DOHH2 (cell line): ENCODE data around the gene DAGLA.

Experiments
- H3F3A ChIP-seq: fragments of 200-600 bp; sonication (generic), shearing (Covaris generic); 2 replicates; pipeline ENCODE4 v1.6.0; 2016; ENCODE audit warnings: antibody characterized with exemption, mild to moderate bottlenecking; ENCODE audit not compliant: control insufficient read depth, insufficient read depth
- H3K27ac ChIP-seq: fragments of 200-600 bp; sonication (generic); 2 replicates; pipeline ENCODE4 v1.5.1; 2014; ENCODE audit warnings: low read depth, mild to moderate bottlenecking, low read length, moderate library complexity
- H3K27me3 ChIP-seq: fragments of 200-600 bp; sonication (generic); 2 replicates; pipeline ENCODE4 v1.6.1; 2014; ENCODE audit warnings: mild to moderate bottlenecking, low read length, mixed read lengths; ENCODE audit not compliant: control insufficient read depth
- H3K36me3 ChIP-seq: fragments of 200-600 bp; sonication (generic); 2 replicates; pipeline ENCODE4 v1.6.1; 2014; ENCODE audit warnings: mild to moderate bottlenecking, low read length, moderate library complexity, mixed read lengths; ENCODE audit not compliant: control insufficient read depth
- H3K4me1 ChIP-seq: fragments of 200-600 bp; sonication (generic); 2 replicates; pipeline ENCODE4 v1.6.1; 2014; ENCODE audit warnings: mild to moderate bottlenecking, low read length, mixed read lengths; ENCODE audit not compliant: control insufficient read depth
- H3K4me2 ChIP-seq: fragments of 200-600 bp; sonication (generic); 2 replicates; pipeline ENCODE4 v1.6.0; 2014; ENCODE audit warnings: mild to moderate bottlenecking, low read length, moderate library complexity
- H3K4me3 ChIP-seq: fragments of 200-600 bp; sonication (generic); 2 replicates; pipeline ENCODE4 v1.5.1; 2014; ENCODE audit warnings: mild to moderate bottlenecking, low read length, mixed read lengths
- H3K79me2 ChIP-seq: fragments of 200-600 bp; sonication (generic); 2 replicates; pipeline ENCODE4 v1.6.1; 2014; ENCODE audit warnings: mild to moderate bottlenecking, low read length, mixed read lengths; ENCODE audit not compliant: control insufficient read depth
- H3K9me2 ChIP-seq: fragments of 200-600 bp; sonication (generic); replicated peaks from 2 replicates; pipeline ENCODE4 v1.6.1; 2014; ENCODE audit warnings: mild to moderate bottlenecking, low read length, mixed read lengths; ENCODE audit not compliant: control insufficient read depth
- H3K9me3 ChIP-seq: fragments of 200-600 bp; sonication (generic); 2 replicates; pipeline ENCODE4 v1.6.1; 2014; ENCODE audit warnings: antibody characterized with exemption, low read length, mixed read lengths; ENCODE audit not compliant: control insufficient read depth, insufficient read depth
- H4K20me1 ChIP-seq: fragments of 200-600 bp; sonication (generic); 2 replicates; pipeline ENCODE4 v1.6.0; 2014; ENCODE audit warnings: low read depth, mild to moderate bottlenecking, antibody characterized with exemption, low read length, moderate library complexity; ENCODE audit not compliant: control insufficient read depth, insufficient read depth
- EZH2phosphoT487 ChIP-seq: fragments of 200-600 bp; sonication (generic); IDR thresholded peaks from 2 replicates; pipeline ENCODE4 v1.6.1; 2017; ENCODE audit warnings: borderline replicate concordance, mild to moderate bottlenecking, antibody characterized with exemption, low read length, moderate library complexity, mixed read lengths
- TF ChIP-seq, protein P1 (sequence below): fragments of 200-600 bp; sonication (generic); IDR thresholded peaks from one replicate; pipeline ENCODE4 v1.5.1; 2014; ENCODE audit warnings: antibody characterized with exemption, mild to moderate bottlenecking, low read depth, low read length; ENCODE audit not compliant: poor library complexity, severe bottlenecking

Gene DAGLA

DNA sequence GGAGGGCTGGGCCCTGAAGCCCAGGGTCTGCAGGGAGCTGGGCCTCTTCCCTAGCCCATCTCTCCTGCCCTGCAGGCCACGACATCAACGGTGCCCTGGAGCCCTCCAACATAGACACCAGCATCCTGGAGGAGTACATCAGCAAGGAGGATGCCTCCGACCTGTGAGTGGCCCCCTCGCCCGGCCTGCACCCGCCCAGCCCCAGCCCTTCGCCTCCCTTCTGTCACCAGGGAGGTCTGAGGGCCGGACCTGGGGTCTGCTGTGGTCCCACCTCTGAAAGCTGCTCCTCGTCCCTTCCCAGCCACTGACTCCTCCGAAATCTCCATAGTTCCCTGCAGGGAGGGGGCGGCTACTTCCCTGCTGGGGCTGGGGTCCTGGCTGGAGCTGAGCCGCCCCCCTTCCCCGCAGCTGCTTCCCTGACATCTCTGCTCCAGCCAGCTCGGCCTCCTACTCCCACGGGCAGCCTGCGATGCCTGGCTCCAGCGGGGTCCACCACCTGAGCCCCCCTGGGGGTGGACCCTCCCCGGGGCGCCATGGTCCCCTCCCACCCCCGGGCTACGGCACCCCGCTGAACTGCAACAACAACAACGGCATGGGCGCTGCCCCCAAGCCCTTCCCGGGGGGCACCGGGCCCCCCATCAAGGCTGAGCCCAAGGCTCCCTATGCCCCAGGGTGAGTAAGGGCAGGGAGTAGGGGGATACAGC is 85.5 kb downstream of the DAGLA start:
- Histone ChIP-seq H3F3A (no peaks in the 10 kb centered on the region), H3K4me2 (no peak overlapping the region), H3K9me2 (no peaks in the 10 kb centered on the region), H4K20me1 (no peaks in the 10 kb centered on the region), H3K27ac (no peak overlapping the region), H3K36me3 (no peaks in the 10 kb centered on the region), H3K4me1 (no peaks in the 10 kb centered on the region), H3K9me3 (no peaks in the 10 kb centered on the region), H3K79me2 (no peaks in the 10 kb centered on the region), H3K4me3 (no peak overlapping the region), H3K27me3 (no peaks in the 10 kb centered on the region)
- no peak for TF ChIP-seq EZH2phosphoT487
- TF ChIP-seq, protein P1, sequence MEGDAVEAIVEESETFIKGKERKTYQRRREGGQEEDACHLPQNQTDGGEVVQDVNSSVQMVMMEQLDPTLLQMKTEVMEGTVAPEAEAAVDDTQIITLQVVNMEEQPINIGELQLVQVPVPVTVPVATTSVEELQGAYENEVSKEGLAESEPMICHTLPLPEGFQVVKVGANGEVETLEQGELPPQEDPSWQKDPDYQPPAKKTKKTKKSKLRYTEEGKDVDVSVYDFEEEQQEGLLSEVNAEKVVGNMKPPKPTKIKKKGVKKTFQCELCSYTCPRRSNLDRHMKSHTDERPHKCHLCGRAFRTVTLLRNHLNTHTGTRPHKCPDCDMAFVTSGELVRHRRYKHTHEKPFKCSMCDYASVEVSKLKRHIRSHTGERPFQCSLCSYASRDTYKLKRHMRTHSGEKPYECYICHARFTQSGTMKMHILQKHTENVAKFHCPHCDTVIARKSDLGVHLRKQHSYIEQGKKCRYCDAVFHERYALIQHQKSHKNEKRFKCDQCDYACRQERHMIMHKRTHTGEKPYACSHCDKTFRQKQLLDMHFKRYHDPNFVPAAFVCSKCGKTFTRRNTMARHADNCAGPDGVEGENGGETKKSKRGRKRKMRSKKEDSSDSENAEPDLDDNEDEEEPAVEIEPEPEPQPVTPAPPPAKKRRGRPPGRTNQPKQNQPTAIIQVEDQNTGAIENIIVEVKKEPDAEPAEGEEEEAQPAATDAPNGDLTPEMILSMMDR = no peak

- Histone ChIP-seq H3F3A (no peaks in the 10 kb centered on the region), H3K36me3 (no peaks in the 10 kb centered on the region), H3K4me2 (no peak overlapping the region), H4K20me1 (no peaks in the 10 kb centered on the region), H3K27ac (no peak overlapping the region), H3K9me3 (no peaks in the 10 kb centered on the region), H3K9me2 (no peaks in the 10 kb centered on the region), H3K79me2 (no peaks in the 10 kb centered on the region), H3K27me3 (no peaks in the 10 kb centered on the region), H3K4me3 (no peak overlapping the region), H3K4me1 (no peaks in the 10 kb centered on the region)
- no peak for TF ChIP-seq EZH2phosphoT487
- TF ChIP-seq, protein P1 = no peak
Measured at GRCh38 chr11:61766353-61766841, 86.2 kb downstream of the DAGLA start.

- no peaks in the 10 kb centered on the region for H3K79me2 ChIP-seq
- H3K27ac ChIP-seq = no peak overlapping the region
- TF ChIP-seq, protein P1 = no peak
- no peak for TF ChIP-seq EZH2phosphoT487
- H3K4me2 ChIP-seq = no peak overlapping the region
- no peaks in the 10 kb centered on the region for H4K20me1 ChIP-seq
- H3K9me2 ChIP-seq = no peaks in the 10 kb centered on the region
- no peaks in the 10 kb centered on the region for H3F3A ChIP-seq
- H3K36me3 ChIP-seq = no peaks in the 10 kb centered on the region
- peaks cover 10% of the 10 kb centered on the region for H3K4me1 ChIP-seq
- no peaks in the 10 kb centered on the region for H3K27me3 ChIP-seq
- H3K9me3 ChIP-seq = no peaks in the 10 kb centered on the region
- no peak overlapping the region for H3K4me3 ChIP-seq
Measured at GRCh38 chr11:61768376-61769076, 88.3 kb downstream of the DAGLA start.
